K562 (cell line): Measurements from ENCODE around the gene MED15. TPM values are rescaled to one million over a fixed set of nuclear protein-coding genes. Genes with fewer than 3 reads are reported as not detected.

ENCODE experiments used
- ARID2 ChIP-seq: fragments of 450-650 bp; IDR thresholded peaks from 2 replicates; pipeline ENCODE4 v1.6.1; 2017; ENCODE audit warnings: antibody characterized with exemption, mild to moderate bottlenecking
- CHD4 ChIP-seq: fragments of 200-600 bp; sonication (generic); IDR thresholded peaks from 3 replicates; pipeline ENCODE4 v1.6.1; 2012; ENCODE audit warnings: low read depth, mild to moderate bottlenecking, mixed read lengths, low read length, inconsistent platforms; ENCODE audit not compliant: insufficient read depth, insufficient replicate concordance, poor library complexity, severe bottlenecking
- DEAF1 ChIP-seq: fragments of 450-650 bp; formaldehyde crosslinking; IDR thresholded peaks from 2 replicates; pipeline ENCODE4 v1.4.0; 2020; ENCODE audit warnings: mild to moderate bottlenecking, moderate library complexity
- EP400 ChIP-seq: fragments of 450-650 bp; IDR thresholded peaks from 2 replicates; pipeline ENCODE4 v1.6.1; 2017; ENCODE audit warnings: antibody characterized with exemption, mild to moderate bottlenecking, moderate library complexity
- ETS1 ChIP-seq: conservative IDR thresholded peaks from 2 replicates; pipeline ENCODE4 v1.6.1; 2011; ENCODE audit warnings: low read depth, mild to moderate bottlenecking, low read length; ENCODE audit not compliant: control insufficient read depth
- GTF2A2 ChIP-seq: IDR thresholded peaks from 2 replicates; pipeline ENCODE4 v1.6.1; 2016; ENCODE audit warnings: mild to moderate bottlenecking, missing genetic modification characterization, missing compliant biosample characterization
- JUN ChIP-seq, 2 experiments: sonication (generic) in 1 of 2; formaldehyde crosslinking in 1 of 2; IDR thresholded peaks; 2 replicates each; pipeline versions ENCODE4 v1.6.1 to v1.8.0; 2012 to 2022; ENCODE audit warnings: borderline replicate concordance in 2 of 2, mild to moderate bottlenecking in 2 of 2, improper control_type of control experiment in 1 of 2, low read depth in 1 of 2, low read length in 1 of 2, missing genetic modification reagents in 1 of 2
- NFIX ChIP-seq: fragments of 250-450 bp; sonication (Bioruptor Pico); IDR thresholded peaks from 2 replicates; pipeline ENCODE4 v1.4.0; 2020; ENCODE audit warnings: low read depth, mild to moderate bottlenecking, moderate library complexity
- POLR2AphosphoS2 ChIP-seq: IDR thresholded peaks from 2 replicates; pipeline ENCODE4 v1.6.1; 2012; ENCODE audit warnings: low read length, improper control_type of control experiment
- PRDM10 ChIP-seq: fragments of 450-650 bp; IDR thresholded peaks from 2 replicates; pipeline ENCODE4 v1.6.1; 2018; ENCODE audit not compliant: partially characterized antibody
- RNF219 ChIP-seq: fragments of 250-450 bp; sonication (Bioruptor Pico); IDR thresholded peaks from 2 replicates; pipeline ENCODE4 v1.5.0; 2022; ENCODE audit warnings: mild to moderate bottlenecking
- SNAPC5 ChIP-seq: fragments of 250-450 bp; sonication (Bioruptor Pico); IDR thresholded peaks from 2 replicates; pipeline ENCODE4 v1.8.0; 2021; ENCODE audit warnings: moderate library complexity, mild to moderate bottlenecking, inconsistent platforms
- SOX6 ChIP-seq: fragments of 450-650 bp; IDR thresholded peaks from 2 replicates; pipeline ENCODE4 v1.6.1; 2014; ENCODE audit warnings: mild to moderate bottlenecking
- THRA ChIP-seq: fragments of 450-650 bp; IDR thresholded peaks from 2 replicates; pipeline ENCODE4 v1.6.1; 2017; ENCODE audit warnings: mild to moderate bottlenecking, moderate library complexity
- polyA plus RNA-seq, 8 experiments: library from polyadenylated mRNA; depleted of rRNA in 4 of 8; stranded (reverse) in 5 of 8; unstranded in 3 of 8; fragments of >200 nt; fragmentation: Nextera tagmentation in 2 of 8; fragmentation: Illumina TruSeq in 1 of 8; extraction: Ambion mirVana in 2 of 8; extraction: Trizol in 1 of 8; gene quantifications; 2 replicates each; pipeline versions ENCODE4 v1.2.1 to v1.2.3, GENCODE V29; 2011 to 2014; ENCODE audit warnings: inconsistent platforms in 1 of 8, missing spikeins in 1 of 8
- total RNA-seq, 7 experiments: library from RNA; depleted of rRNA in 6 of 7; stranded (reverse); fragments of >200 nt in 6 of 7; fragmentation: Illumina TruSeq in 2 of 7; extraction: Trizol in 2 of 7; gene quantifications; 2 replicates each; pipeline versions ENCODE4 v1.2.1 to v1.2.3, GENCODE V29; 2011 to 2021; ENCODE audit warnings: low replicate concordance in 1 of 7

The MED15 gene
- total and polyA plus RNA-seq, 9 of the 15 experiments (the other 6 are each of a cell fraction or from before 2014, with no cell fraction given), result 4.0 to 271 (median 60.1) TPM

GRCh38 chr22:20526628-20527355 is 19.4 kb downstream of the MED15 start (continued):
- TF ChIP-seq DEAF1 (peak; percentile 29; the same call in 1 of the 2 replicates), JUN (IDR thresholded peaks at IDR 0.05; ENCODE audit: borderline replicate concordance, low read depth, low read length) (0 out of 2 replicates have a peak, but pooled peaks have one; percentile 22), JUN (CRISPR knock-in tag; IDR thresholded peaks at IDR 0.05; ENCODE audit: borderline replicate concordance) (no peak), THRA (no peak), POLR2AphosphoS2 (no peak), EP400 (no peak), SNAPC5 (no peak), PRDM10 (no peak), GTF2A2 (no peak), CHD4 (peak; percentile 83), SOX6 (no peak), ARID2 (no peak), ETS1 (no peak), NFIX (CRISPR knock-in tag) (no peak), RNF219 (no peak)
